DMS 273 (cell line): Measurements from ENCODE around the gene HNRNPA1.
A peak's percentile ranks its signal among the peaks of the same experiment; 100 is the strongest.
"Not testable (repeated sequence)": the region's sequence is repeated elsewhere in the genome, so short reads cannot be mapped to it uniquely, and the experiment has no call there.

Source experiments
- DNase-seq: peaks from one replicate; lab custom pipeline; 2025; ENCODE audit not compliant: unreplicated experiment; lab: John Stamatoyannopoulos, UW

The HNRNPA1 gene

DNA sequence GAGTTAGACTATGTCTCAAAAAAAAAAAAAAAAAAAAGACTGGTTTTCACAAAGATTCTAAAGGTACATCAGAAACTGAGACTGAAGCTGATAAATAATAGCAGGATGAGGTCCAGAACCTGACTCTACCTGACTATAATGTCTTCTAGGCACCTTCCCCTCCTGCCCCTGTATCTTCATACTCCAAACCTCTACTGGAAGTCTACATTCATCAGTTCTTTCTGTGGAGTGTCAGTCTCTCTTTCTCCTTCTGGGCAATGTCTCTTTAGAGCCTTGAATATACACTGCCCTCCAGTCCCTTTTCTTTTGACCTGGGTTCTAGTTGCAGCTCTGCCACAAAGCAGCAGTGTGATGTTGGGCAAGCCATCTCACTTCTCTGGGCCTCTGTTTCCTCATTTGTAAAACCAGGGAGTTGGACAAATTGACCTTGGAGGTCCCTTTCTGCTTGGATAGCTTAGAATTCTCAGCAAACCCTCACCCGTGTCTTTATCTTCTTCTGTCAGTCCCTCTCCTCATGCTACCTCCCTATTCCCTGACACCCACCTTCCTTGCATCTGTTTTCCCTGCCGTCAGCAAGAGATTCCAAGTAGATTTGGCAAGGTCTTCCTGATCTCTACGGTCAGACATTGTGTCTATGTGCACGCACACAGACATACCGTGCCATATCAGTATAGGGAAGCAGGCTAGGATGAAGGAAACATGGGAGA is 16.0 kb downstream of the HNRNPA1 start:
- DNase-seq: no peak

DNA sequence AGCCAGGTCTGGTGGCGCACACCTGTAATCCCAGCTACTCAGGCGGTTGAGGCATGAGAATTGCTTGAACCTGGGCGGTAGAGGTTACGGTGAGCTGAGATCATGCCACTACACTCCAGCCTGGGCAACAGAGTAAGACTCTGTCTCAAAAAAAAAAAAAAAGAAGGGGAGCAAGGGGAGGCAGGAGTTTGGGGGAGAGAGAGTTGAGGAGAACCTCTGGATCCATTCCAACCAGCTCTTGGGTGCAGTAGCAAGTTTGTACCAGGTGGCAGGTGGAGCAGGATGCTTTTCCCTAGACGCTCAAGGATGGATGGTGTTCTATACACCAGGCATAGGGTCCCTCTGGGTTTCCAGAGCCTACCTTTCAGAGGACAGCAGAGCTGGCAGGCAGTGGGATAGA is 18.4 kb downstream of the HNRNPA1 start:
- DNase-seq: no peak

DNA sequence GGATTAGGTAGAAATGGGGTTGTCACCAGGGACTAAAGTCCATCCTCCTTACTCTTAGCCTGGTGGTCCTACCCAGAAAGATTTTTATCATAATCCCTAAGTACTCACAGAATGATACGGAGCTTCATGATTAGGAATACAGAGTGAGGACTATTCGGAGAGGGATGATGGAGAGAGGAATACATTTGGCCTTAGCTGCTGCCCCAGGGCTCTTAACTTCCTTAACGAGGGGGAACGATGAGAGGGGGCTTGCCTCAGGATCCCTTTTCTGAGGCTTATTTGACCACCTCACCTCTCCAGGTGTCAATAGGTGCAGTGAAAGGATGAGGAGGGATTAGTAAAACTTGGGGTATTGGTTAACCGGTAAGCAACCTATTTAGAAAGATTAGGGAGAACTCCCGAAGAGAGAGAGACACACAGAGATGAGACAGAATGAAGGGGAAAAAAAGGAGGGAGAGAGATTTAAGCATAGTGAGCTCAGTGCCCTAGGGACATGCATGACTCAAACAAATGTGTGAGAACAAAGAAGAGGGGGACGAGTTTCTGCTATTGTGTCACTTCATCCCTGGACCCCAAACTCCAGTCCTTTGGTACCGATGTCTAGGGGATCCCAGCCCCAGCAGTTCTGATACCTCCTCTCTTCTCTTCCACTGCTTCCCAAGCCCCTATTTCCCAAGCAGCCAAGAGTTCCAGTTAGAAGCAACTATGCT is 19.1 kb downstream of the HNRNPA1 start:
- DNase-seq: no peak

DNA sequence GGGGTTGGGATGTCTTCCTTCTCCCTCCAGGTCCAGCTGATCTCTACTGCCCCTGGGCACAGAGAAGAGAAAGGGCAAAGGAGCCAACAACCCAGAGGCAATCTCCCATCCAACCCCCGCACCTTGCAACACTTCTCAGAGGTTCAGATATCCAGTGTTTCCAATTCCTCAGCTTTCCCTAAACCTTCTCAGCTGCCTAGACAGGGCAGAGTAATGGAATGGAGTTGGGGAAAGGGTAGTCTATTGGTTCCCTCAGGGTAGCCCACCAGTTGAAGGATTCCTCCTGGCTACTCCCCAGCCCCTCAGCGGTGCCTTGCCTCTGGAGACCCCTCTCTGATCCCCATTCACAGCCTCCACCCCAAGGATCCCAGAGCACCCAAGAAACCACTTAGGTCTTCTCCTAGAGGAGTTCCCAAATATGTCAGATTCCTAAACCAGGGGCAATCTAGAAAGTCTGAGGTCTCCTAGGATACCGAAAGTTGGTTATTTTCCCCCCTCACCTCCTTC is 19.8 kb downstream of the HNRNPA1 start:
- no peak for DNase-seq

DNA sequence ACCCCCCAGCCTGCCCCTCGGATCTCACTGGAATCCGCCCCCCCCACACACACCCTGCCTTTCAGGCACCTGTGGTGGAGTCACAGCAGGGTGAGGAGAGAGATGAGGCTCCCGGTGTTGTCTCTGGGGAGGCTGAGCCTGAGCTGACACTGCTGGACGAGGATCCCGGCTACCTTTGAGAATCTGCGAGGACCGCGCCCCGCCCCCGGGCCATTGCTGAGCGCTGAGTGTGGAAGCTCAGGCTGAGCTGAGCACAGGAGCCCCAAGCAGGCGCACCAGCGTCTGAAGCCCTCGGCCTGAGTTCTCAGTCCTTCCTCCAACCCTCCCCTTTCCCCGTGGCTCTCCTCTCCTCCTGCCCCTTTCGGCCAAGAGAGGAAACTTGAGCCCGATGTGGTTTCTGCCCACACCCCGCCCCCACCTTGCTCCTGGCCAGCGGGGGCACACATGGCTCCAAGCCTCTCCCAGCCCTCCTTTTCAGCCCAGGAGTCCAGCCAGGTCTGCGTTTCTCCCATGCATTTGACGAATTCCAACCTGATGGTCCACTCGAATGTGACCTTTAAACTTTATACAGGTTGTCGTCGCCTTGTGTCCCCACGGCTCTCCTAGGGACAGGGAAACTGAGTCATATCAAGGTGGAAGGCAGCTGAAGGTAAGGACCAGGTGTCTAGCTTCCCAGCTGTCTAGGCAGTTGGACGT is 20.4 kb downstream of the HNRNPA1 start, which contains the start of gene NFE2:
TSS of gene NFE2 (minus strand) at position 284 of the 696 bp plus-strand sequence. CDS start 5,767 bp downstream, outside the sequence.
- DNase-seq: peak; percentile 55

DNA sequence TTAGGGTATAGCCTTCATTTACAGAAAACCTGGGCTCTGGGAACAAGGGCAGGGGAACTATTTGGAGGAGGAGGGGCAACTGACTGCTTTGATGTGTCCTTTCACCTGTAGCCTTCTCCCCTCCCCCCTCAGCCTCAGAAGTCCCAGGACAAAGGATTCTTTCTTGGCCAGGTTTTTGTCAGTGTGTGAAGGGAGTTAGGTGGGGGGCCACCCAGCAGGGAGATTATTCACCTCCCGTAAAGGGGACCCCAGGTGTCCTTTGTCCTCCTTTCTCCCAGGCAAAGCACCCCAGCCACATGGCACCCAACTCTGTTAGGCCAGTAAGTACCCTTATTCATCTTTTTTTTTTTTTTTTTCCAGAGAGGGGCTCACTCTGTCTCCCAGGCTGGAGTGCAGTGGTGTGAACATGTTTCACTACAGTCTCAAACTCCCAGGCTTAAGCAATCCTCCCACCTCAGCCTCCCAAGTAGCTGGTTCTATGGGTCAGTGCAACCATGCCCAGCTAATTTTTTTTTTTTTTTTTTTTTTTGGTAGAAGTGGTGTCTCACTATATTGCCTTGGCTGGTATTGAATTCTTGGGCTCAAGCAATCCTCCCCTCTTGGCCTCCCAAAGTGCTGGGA is 21.0 kb downstream of the HNRNPA1 start:
- no peak for DNase-seq

DNA sequence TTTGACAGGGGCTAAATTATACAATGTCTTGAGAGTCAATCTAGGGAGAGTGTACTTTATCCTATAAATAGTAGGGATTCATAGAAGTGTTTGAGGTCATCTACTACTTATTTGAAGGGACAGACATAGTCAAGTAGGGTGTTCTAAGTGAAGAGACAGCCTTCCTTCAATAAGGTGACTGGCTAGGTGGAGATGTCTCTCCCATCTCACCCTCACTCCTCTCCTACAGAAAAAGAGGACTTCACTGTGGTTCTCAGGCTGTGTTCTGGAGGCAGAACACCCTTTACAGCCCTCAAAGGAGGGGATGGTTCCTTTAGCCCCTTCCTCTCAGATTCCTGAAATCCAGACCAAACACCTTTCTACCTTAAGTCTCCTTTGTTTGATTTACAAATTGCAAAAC is 23.1 kb downstream of the HNRNPA1 start:
- DNase-seq: no peak

DNA sequence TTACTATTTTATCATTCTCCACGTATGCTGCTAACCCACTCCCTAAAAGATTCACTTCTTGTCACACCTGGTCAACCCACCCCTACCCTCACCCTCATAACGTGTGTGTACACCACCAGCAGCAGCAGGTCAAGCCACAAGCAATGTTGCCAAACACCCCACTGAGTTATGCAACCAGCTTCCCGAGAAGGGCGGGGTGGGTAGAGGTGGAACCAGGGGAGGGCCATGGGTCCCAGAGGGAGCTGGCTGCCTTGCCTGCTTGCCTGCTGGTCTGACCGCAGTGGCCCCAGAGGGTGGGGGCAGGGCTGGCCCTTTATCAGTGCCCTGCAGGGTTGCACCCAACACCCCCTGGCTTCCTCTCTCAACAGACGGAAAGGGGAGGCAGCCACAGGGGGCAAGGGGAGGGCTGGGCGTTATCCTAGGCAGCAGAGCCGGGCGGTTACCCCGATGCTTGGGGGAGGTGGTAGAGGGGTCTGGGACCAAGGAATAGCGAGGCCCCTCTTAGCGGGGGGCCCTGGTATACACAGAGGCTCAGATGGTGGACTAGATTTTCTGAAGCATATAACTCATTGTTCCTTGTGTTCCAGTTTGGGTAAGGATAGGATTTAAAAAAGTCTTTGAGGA is 23.8 kb downstream of the HNRNPA1 start:
- no peak for DNase-seq

DNA sequence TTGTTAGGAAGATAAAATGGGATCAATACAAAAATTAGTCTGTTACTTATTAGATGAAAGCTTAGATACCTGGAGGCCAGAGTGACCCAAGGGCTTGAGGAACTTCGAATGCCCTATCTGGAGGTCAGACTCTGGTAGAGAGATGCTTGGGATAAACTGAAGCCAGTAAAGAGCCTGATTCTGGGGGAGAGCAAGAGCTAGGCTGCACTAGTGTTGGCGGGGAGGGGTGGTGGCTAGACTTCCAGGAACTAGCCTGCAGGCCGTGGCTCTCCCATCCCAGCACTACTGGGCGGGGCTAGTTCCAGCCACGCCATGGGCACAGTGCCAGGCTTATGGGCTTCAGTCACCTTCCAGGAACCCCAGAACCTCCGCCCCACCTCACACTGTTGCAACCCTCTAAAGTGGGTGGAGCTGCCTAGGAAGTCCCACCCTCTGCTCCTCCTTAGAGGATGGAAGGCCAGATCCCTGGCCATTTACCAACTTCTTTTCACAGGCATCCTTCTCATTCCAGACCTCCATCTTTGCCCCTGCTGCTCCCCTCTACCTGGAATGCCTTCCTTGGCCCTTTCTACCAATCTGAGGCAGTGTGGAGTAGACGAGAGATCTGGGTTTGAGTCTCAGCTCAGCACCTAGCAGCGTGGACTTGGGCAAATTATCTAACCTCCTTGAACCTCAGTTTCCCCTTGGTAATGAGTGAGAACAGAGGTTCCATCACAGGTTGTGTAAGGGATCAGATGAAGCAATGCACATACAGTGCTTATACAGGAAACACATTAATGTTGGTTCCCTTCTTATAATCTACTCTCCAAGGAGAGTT is 26.6 kb downstream of the HNRNPA1 start:
- peak; percentile 40 for DNase-seq

DNA sequence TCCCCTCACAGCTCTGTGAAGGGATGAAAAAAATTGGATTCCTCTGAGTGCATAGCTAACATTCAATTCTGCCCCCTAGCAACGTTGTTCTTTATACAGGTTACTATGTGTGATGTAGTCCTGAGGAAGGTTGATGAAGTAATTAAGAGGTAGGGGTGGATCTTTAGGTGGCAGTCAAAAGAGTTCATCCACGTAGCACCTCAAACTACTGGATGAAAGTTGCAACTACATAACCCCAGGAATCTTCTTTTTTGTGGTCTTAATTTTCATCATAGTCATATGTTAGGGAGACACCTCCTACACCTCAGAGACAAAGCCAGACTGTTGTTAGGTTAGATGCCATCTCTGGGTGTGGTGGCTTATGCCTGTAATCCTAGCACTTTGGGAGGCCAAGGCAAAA is 30.5 kb downstream of the HNRNPA1 start:
- DNase-seq: no peak

DNA sequence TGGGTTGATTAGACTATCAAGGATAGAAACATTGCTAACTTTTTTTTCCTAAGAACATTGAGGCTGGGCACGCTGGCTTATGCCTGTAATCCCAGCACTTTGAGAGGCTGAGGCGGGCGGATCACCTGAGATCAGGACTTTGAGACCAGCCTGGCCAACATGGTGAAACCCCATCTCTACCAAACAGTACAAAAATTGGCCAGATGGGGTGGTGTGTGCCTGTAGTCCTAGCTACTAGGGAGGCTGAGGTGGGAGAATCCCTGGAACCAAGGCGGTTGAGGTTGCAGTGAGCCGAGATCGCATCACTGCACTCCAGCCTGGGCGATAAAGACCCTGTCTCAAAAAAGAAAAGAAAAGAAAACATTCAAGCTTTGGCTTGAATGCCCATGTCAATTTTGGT is 31.8 kb downstream of the HNRNPA1 start:
- not testable (repeated sequence) for DNase-seq

DNA sequence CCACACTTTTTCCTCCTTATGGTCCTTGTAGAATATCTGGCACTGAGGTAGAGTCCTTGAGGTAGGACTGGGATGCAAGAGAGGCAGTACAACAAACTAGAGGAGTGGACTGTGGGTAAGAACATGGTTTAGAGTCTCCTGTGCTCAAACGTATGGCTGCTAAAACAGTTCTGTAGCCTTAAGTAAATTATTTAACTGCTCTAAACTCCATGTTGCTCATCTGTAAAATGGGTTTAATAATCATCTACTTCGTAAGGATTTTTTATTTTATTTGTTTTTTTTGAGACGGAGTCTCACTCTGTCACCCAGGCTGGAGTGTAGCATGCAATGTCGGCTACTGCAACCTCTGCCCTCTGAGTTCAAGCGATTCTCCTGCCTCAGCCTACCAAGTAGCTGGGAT is 40.8 kb downstream of the HNRNPA1 start:
- DNase-seq: no peak

DNA sequence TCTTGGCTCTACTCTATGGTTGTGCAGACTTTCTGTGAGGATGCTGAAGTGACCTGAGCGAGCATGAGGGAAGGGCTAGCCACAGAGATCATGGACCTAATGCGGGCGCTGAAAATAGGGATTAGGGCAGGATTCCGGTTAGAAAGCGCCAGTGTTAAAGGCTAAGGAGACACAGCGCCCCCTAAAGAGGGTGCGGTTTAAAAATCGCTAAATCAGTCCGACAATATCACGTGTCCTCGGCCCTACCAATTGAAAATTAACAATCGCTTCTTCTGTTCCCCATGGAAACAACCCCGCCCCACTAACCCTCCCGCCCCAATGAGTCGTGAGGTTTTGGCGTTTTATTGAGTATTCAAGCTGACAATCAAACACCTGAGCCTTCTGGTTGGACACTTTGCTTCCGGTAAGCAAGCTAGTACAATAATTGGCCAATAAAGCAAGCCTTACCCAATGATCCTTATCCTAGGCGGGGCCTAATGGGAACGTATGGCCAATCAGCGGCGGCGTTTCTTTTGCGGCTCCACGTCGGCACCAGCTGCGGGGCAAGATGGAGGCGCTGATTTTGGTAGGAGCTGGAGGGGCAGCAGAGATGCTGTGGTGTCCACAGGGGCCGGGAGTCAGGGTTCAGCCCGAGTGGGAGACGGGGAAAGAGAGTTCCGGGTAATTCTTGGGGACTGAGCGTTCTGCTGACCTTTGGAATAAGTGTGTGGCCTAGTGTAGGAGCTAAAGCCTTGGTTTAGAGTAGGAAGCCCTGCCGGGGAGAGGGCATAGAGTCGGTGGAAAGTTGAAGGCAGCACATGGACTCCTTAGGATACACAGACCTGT is 44.3 kb downstream of the HNRNPA1 start, which contains the start of gene COPZ1:
TSS of gene COPZ1 (plus strand) at position 515 of the 825 bp plus-strand sequence. CDS start at position 548, 33 bp downstream.
- peak; percentile 99 for DNase-seq

DNA sequence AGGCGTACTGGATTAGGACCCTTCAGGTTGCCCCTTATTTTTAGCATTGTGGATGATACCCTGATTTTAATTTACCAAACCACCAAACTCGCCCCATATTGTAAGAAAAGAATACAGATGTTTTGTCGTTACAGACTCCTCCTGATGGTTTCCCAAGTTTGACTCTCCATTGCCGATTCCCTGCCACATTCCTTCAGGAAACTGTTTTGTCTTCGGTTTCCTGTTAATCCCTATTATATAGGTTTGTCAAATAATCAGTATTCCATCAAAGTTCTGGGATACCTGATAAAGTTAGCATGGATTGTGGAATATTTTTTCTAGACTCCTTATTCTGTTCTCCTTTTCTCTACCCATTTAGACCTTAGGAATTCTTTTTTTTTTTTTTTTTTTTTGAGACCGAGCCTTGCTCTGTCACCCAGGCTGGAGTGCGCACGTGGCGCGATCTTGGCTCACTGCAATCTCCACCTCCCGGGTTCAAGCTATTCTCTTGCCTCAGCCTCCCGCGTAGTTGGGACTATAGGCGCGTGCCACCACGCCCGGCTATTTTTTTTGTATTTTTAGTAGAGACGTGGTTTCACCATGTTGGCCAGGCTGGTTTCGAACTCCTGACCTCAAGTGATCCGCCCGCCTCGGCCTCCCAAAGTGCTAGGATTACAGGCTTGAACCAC is 45.0 kb downstream of the HNRNPA1 start:
- DNase-seq: not testable (repeated sequence)

DNA sequence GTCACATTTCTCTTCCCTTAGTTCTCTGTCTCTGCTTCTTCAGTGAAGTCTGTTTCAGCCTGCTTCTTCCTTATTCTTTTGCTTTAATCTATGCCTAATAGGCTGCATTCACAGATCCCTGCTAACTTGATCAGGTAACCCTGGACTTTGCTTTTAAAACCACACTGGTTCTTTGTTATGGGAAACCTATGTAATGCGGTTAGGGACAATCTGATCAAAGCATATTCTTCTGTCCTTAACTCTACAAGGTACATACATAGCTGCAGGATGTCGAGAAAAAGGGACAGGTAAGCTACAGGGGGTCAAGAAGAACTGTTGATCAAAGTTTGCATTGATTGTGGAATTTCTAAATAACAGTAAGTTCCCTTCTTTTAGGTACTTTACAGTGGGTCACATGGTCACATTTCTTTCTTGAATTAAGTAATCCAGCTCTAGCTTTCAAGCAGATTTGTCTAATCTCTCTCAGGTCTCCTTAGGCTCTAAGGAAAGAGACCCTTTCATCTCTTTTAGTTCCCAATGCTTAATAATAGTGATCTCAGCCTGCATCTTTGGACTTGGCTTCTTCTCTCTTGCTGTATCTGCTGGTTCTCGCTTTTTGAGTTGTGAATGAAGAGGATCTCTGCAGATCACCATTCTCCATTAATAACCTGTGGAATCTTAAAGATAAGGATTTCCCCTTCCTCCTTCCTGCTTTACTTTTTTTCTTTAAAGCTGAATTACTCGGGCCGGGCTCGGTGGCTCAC is 48.2 kb downstream of the HNRNPA1 start:
- no peak for DNase-seq

DNA sequence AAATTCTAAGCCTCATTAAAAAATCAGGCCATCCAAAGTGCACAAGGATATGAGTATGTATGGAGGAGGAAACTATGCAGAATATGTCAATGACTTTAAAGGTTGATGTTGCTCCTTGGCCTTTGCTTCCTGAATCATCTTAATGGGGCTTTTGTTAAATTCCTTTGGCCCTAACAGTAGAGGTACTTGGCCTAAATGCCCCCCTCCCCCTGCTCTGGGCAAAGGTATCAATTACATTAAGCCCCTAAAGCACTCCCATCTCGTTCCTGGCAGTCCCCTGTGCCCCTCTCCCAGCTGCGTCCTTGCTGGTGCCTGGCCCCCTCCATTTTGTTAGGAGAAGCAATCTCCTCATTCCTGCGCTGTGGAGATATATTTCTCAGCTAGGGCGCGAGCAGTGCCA is 49.2 kb downstream of the HNRNPA1 start:
- no peak for DNase-seq

DNA sequence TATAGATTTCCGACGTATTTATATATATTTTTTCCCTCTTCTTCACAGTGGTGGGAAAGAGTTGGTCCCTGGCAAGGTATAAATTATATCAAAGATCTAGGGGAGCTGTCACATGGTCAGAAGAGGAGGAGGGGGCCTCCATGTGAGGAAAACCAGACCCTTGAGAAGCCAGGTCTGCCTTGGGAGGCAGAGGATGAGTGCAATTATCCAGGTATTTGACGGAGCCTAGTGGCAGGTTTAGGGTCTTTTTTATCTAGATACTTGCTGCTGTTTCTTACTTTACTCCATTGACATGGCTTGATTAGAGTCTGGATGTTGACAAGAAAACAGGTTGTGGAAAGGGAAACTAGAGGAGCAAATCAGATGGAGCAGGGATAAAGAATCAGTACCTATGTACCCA is 49.9 kb downstream of the HNRNPA1 start:
- no peak for DNase-seq

DNA sequence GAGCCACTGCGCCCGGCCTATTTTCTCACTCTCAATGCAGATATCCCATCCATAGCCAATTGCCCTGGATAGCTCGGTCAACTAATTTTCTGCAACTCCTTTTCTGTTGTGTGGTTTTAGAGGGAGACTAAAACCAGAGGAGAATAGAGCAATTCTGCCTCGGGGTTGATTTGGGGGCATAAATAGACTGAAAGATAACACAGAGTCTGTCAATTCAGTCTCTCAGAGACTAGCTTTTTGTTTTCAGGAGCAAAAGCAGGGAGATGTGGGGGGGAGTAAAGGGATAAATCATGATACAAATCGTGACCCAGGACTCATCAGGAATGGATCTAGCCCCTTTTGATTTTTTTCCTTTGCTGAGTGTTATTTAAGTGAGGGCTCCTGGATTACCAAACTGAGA is 50.9 kb downstream of the HNRNPA1 start:
- DNase-seq: no peak
